CD4-positive, alpha-beta T cell treated with Interleukin-15 for 4 hours (primary cell): ENCODE measurements around the gene NPIPB6.

Experiments
- DNase-seq: peaks from one replicate; pipeline ENCODE4 v3.0.0-alpha.2; 2020; ENCODE audit warnings: low spot score

The NPIPB6 gene

GRCh38 chr16:28298511-28298878, 64.8 kb downstream of the NPIPB6 start:
- no peak for DNase-seq

DNA sequence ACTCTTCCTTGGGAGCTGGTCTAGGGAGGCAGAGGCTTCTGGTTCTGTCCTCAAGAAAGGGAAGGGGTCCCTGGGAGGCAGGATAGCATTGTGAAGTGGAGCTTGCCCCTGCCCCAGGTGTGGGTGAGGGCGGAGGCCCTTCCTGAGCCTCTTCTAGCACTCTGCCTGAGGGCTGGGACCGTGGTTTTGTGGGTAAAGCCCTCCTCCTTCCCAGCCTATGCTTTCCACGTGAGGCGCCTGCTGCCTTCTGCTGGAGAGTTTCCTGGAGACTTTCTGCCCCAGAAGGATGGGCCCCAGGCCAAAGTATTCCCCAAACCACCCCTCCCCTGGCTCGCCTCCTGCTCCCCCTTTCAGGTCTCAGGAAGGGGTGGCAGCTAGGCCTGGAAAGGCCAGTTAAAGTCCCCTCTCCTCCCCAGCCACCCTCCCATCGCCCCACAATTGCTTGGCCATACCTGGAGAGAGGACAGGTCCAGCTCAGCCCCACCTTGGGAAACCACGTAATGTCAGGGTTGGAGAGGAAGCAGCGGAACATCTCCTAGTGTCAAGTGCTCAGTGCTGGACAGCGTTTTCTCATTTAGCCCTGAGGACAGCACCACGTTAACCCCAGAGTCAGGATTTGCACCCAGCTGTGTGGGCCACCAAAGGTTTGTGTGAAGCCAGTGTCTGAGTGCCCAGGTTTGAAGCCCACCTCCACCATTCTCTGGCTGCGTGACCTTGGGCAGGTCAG, 65.4 kb downstream of the NPIPB6 start:
- DNase-seq = no peak

GRCh38 chr16:28297308-28297707, 66.0 kb downstream of the NPIPB6 start:
- DNase-seq = no peak

- DNase-seq = no peak
Observed at GRCh38 chr16:28295276-28295675, 68.0 kb downstream of the NPIPB6 start.

- DNase-seq = no peak
Observed at GRCh38 chr16:28294201-28294600, 69.1 kb downstream of the NPIPB6 start.

- DNase-seq = no peak
Observed at GRCh38 chr16:28293601-28293960, 69.7 kb downstream of the NPIPB6 start.

GRCh38 chr16:28292731-28293600, 70.3 kb downstream of the NPIPB6 start:
- DNase-seq = no peak
